Muscle layer of duodenum (tissue), 2 donors: Measurements from ENCODE around the gene PSD4.

Experiments
- H3K27ac ChIP-seq: one replicate; pipeline ENCODE4 v1.7.0; 2013; ENCODE audit warnings: mild to moderate bottlenecking, low read length
- H3K27me3 ChIP-seq: one replicate; pipeline ENCODE4 v1.7.0; 2013; ENCODE audit warnings: low read depth, mild to moderate bottlenecking, control low read depth, low read length
- H3K36me3 ChIP-seq, 2 donors: one replicate each; pipeline ENCODE4 v1.7.0; 2013; ENCODE audit warnings: low read length in 2 of 2, control low read depth in 1 of 2, mild to moderate bottlenecking in 1 of 2; ENCODE audit not compliant: insufficient read depth in 2 of 2, control insufficient read depth in 1 of 2
- H3K4me1 ChIP-seq, 2 donors: one replicate each; pipeline ENCODE4 v1.7.0; 2013; ENCODE audit warnings: low read length in 2 of 2, mild to moderate bottlenecking in 2 of 2, control low read depth in 1 of 2, moderate library complexity in 1 of 2; ENCODE audit not compliant: insufficient read depth in 2 of 2, control insufficient read depth in 1 of 2
- H3K4me3 ChIP-seq, 2 donors: one replicate each; pipeline ENCODE4 v1.7.0; 2013; ENCODE audit warnings: low read length in 2 of 2, low read depth in 1 of 2, mild to moderate bottlenecking in 1 of 2
- H3K9me3 ChIP-seq, 2 donors: one replicate each; pipeline ENCODE4 v1.7.0; 2013; ENCODE audit warnings: low read length in 2 of 2, control low read depth in 1 of 2, mild to moderate bottlenecking in 1 of 2; ENCODE audit not compliant: control insufficient read depth in 1 of 2
- donor health status: healthy.

Gene PSD4

GRCh38 chr2:113258471-113259147 is 84.8 kb downstream of the PSD4 start:
- Histone ChIP-seq H3K4me3 (no peak overlapping the region), H3K36me3 (no peaks in the 10 kb centered on the region), H3K27ac (no peak overlapping the region), H3K27me3 (no peaks in the 10 kb centered on the region), H3K9me3 (no peaks in the 10 kb centered on the region), H3K4me1 (peaks cover 0 to 6% of the 10 kb centered on the region in 2 donors)
